ENCODE data around the gene CACNA1H. TPM values are rescaled to one million over a fixed set of nuclear protein-coding genes. Genes with fewer than 3 reads are reported as not detected.

CACNA1H gene
- total RNA-seq, 1 donor from 2014 or later: under 0.01 TPM

GRCh38 chr16:1122398-1122765, 30.5 kb upstream of the CACNA1H start:
- no peak for DNase-seq (ENCODE audit: low read depth in 2 of 2)

- no peak for DNase-seq (ENCODE audit: low read depth in 2 of 2)
Observed at GRCh38 chr16:1123525-1124230, 29.2 kb upstream of the CACNA1H start.

GRCh38 chr16:1124291-1124690, 28.6 kb upstream of the CACNA1H start:
- DNase-seq (ENCODE audit: low read depth in 2 of 2): no peak

GRCh38 chr16:1124795-1125194, 28.1 kb upstream of the CACNA1H start:
- DNase-seq (ENCODE audit: low read depth in 2 of 2): no peak

GRCh38 chr16:1125471-1125870, 27.4 kb upstream of the CACNA1H start:
- DNase-seq (ENCODE audit: low read depth in 2 of 2): no peak

GRCh38 chr16:1126044-1126443, 26.9 kb upstream of the CACNA1H start:
- no peak for DNase-seq (ENCODE audit: low read depth in 2 of 2)

GRCh38 chr16:1126586-1126985, 26.3 kb upstream of the CACNA1H start:
- no peak for DNase-seq (ENCODE audit: low read depth in 2 of 2)

- no peak for DNase-seq (ENCODE audit: low read depth in 2 of 2)
Observed at GRCh38 chr16:1127101-1127500, 25.8 kb upstream of the CACNA1H start.

GRCh38 chr16:1127971-1128715, 24.8 kb upstream of the CACNA1H start:
- no peak for DNase-seq (ENCODE audit: low read depth in 2 of 2)

GRCh38 chr16:1129106-1129960, 23.6 kb upstream of the CACNA1H start:
- no peak for DNase-seq (ENCODE audit: low read depth in 2 of 2)

GRCh38 chr16:1130382-1130781, 22.5 kb upstream of the CACNA1H start:
- no peak for DNase-seq (ENCODE audit: low read depth in 2 of 2)

- no peak for DNase-seq (ENCODE audit: low read depth in 2 of 2)
Observed at GRCh38 chr16:1131378-1131994, 21.4 kb upstream of the CACNA1H start.

GRCh38 chr16:1132431-1132830, 20.5 kb upstream of the CACNA1H start:
- DNase-seq (ENCODE audit: low read depth in 2 of 2): no peak

GRCh38 chr16:1133271-1133670, 19.6 kb upstream of the CACNA1H start:
- DNase-seq (ENCODE audit: low read depth in 2 of 2): no peak

- DNase-seq (ENCODE audit: low read depth in 2 of 2): no peak
Observed at GRCh38 chr16:1133810-1134520, 18.9 kb upstream of the CACNA1H start.

GRCh38 chr16:1134776-1135458, 18.0 kb upstream of the CACNA1H start:
- no peak for DNase-seq (ENCODE audit: low read depth in 2 of 2)

- no peak for DNase-seq (ENCODE audit: low read depth in 2 of 2)
Observed at GRCh38 chr16:1135459-1135825, 17.5 kb upstream of the CACNA1H start.

GRCh38 chr16:1137604-1138003, 15.3 kb upstream of the CACNA1H start:
- no peak for DNase-seq (ENCODE audit: low read depth in 2 of 2)

GRCh38 chr16:1140582-1141162, 12.2 kb upstream of the CACNA1H start:
- DNase-seq (ENCODE audit: low read depth in 2 of 2): no peak

GRCh38 chr16:1141191-1141590, 11.7 kb upstream of the CACNA1H start:
- no peak for DNase-seq (ENCODE audit: low read depth in 2 of 2)

Data from dermis microvascular lymphatic vessel endothelial cell (primary cell).